ENCODE results near the gene LCN10.
"Not testable (repeated sequence)": the region's sequence is repeated elsewhere in the genome, so short reads cannot be mapped to it uniquely, and the experiment has no call there.

The LCN10 gene

DNA sequence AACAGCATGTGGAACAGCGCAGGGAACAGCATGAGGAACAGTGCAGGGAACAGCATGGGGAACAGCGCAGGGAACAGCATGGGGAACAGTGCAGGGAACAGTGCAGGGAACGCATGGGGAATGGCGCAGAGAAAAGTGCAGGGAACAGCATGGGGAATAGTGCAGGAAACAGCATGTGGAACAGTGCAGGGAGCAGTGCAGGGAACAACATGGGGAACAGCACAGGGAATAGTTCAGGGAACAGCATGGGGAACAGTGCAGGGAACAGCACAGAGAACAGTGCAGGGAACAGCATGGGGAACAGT, 13.3 kb upstream of the LCN10 start:
- TF ChIP-seq, protein P1, sequence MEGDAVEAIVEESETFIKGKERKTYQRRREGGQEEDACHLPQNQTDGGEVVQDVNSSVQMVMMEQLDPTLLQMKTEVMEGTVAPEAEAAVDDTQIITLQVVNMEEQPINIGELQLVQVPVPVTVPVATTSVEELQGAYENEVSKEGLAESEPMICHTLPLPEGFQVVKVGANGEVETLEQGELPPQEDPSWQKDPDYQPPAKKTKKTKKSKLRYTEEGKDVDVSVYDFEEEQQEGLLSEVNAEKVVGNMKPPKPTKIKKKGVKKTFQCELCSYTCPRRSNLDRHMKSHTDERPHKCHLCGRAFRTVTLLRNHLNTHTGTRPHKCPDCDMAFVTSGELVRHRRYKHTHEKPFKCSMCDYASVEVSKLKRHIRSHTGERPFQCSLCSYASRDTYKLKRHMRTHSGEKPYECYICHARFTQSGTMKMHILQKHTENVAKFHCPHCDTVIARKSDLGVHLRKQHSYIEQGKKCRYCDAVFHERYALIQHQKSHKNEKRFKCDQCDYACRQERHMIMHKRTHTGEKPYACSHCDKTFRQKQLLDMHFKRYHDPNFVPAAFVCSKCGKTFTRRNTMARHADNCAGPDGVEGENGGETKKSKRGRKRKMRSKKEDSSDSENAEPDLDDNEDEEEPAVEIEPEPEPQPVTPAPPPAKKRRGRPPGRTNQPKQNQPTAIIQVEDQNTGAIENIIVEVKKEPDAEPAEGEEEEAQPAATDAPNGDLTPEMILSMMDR (IDR thresholded peaks at IDR 0.05; ENCODE audit: insufficient read depth, missing control alignments), result no peak
- FAIRE-seq, result no peak
- DNase-seq (ENCODE audit: insufficient read length, low spot score), result no peak

DNA sequence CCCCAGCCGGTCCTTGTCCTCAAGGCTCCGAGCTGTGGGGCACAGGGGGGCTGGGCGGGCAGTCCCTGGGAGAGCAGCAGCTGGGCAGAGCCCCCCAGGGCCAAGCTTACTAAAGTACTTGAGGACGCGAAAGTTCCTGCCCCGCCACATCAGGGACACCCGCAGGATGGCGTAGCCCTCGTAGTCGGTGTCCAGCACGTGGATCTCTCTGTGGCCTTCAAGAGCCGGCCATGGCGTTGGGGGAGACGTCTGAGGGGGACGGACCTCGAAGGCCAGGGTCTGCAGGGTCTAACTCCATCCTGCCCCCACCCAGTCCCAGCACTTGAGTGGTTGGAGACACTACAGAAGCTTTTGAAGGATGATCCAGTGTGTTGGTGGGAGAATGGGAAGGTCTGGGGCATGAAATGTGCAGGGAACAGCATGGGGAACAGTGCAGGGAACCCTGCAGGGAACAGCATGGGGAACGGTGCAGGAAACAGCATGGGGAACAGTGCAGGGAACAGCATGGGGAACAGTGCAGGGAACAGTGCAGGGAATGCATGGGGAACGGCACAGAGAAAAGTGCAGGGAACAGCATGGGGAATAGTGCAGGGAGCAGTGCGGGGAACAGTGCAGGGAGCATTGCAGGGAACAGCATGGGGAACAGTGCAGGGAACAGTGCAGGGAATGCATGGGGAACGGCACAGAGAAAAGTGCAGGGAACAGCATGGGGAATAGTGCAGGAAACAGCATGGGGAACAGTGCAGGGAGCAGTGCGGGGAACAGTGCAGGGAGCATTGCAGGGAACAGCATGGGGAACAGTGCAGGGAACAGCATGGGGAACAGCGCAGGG, 12.8 kb upstream of the LCN10 start:
- not testable (repeated sequence) for DNase-seq (ENCODE audit: insufficient read length, low spot score); FAIRE-seq

DNA sequence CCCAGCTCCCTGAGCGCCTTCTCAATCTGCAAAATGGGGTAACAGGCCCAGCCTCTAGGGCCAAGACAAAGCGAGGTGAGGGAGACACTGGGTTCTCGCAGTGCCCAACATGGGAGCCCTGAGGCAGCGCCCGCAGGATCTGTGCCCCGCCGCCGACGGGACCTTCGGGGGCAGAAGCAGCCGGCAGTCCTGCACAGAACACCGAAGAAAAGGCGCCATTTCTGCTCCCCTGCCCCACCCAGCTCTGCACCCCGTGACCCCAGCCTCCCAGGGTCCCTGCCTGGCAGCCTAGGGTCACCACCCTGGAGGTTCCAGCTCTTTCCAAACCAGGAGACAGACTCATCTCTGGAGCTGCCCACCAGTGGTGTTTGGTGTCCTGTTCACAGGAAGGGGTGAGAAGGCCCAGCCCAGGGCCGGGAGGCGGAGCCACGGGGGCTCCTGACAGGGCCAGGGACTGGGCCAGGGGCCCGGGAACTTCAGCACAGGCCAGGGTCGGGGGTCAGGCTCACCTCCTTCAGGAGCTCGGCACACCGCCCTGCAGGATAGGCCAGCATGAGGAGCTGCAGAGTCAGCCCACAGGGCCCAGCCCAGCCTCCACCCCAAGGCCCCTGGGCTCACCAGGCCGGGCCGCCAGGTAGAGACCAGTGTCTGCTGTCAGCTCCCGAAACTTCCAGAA, 12.0 kb upstream of the LCN10 start:
- FAIRE-seq (no peak), DNase-seq (ENCODE audit: insufficient read length, low spot score) (no peak)
- TF ChIP-seq, protein P1 (IDR thresholded peaks at IDR 0.05; ENCODE audit: insufficient read depth, missing control alignments), result no peak

DNA sequence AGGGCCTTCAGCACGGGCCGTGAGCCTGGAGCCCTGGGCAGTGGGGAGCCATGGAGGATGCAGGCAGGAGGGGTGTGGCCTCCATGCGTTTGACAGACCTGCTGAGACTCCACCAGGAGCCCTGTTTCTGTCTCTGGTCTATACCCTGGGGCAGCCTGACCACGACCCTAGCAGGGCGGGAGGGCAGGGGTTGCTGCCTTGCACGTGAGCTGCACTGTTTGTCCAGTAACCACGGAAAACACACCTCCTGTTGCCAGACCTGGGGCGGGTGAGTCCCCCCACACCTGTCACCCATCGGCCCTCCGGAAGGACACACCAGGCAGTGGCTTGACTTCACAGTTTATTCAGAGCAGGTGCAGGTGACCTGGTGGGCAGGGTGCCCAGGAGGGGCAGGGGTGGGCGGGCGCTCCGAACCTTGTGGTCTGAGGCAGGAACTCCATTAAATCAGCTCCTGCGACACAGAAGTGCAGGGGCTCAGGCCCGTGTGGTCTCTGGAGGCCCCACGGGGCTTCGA, 11.4 kb upstream of the LCN10 start:
- FAIRE-seq, result no peak
- TF ChIP-seq, protein P1 (IDR thresholded peaks at IDR 0.05; ENCODE audit: insufficient read depth, missing control alignments), result no peak
- no peak for DNase-seq (ENCODE audit: insufficient read length, low spot score)

DNA sequence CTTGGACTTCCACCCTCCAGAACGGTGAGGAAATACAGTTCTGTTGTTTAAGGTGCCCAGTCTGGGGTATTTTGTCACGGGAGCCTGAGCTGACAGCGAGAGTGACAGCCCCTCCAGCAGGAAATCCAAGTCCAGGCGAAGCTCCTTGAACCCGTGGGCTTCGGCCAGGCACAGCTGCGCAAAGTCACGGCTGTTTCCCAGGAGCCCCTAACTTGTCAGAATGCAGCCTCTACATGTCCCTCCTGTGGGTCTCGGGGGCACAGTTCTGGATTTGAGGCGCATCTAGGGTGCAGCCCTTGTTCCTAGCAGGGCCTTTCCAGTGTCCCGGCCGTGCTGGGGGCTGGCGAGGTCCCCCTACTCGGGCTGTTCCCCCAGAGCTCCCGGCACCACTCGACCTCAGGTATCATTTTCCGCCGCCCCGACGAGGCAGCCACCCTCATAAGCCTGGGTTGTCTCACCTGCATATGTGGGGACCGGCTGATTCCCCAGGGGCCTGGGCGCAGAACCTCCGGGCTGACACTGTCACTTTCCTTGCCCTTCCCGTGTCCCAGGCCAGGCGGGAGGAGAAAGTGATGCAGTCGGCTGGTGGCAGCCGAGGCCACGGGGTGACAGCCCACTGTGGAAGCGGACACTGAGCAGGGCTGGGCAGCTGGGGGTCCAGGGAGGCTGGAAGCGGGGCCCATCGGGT, 10.8 kb upstream of the LCN10 start:
- FAIRE-seq (no peak), DNase-seq (ENCODE audit: insufficient read length, low spot score) (no peak)
- TF ChIP-seq, protein P1 (IDR thresholded peaks at IDR 0.05; ENCODE audit: insufficient read depth, missing control alignments), result no peak

DNA sequence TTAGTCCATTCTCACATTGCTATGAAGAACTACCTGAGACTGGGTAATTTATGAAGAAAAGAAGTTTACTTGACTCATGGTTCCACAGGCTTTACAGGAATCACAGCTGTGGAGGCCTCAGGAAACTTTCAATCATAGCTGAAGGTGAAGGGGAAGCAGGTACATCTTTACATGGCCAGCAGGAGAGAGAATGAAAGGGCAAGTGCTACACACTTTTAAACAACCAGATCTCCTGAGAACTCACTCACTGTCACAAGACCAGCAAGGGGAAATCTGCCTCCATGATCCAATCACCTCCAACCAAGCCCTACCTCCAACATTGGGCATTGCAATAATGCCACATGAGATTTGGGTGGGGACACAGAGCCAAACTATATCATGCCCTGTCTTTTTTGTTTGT, 9.1 kb upstream of the LCN10 start:
- DNase-seq (ENCODE audit: insufficient read length, low spot score) (no peak), FAIRE-seq (no peak)
- TF ChIP-seq, protein P1 (IDR thresholded peaks at IDR 0.05; ENCODE audit: insufficient read depth, missing control alignments), result no peak

DNA sequence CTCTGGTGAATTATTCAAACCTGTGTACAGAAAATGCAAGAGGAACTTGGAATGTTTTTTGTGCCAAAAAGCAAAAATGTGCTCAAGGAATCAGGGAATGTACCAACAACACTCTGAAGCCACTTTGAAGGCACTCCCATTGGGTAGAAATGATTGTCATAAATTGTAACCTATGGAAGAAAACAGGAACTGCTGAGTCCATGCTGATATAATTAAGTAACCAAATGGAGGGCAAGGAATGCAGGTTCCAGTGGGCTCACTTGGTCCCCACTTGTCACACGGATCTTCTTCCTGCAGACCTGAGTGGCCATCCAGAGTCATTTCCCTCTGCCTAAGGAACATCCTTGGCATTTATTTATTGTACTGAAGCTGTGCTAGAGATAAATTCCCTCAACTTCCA, 8.5 kb upstream of the LCN10 start:
- TF ChIP-seq, protein P1 (IDR thresholded peaks at IDR 0.05; ENCODE audit: insufficient read depth, missing control alignments), result no peak
- FAIRE-seq, result no peak
- no peak for DNase-seq (ENCODE audit: insufficient read length, low spot score)

Measured in D721Med (cell line).